Measurements from ENCODE around the gene KIF4B.
"Not testable (repeated sequence)": the region's sequence is repeated elsewhere in the genome, so short reads cannot be mapped to it uniquely, and the experiment has no call there.

Gene KIF4B

DNA sequence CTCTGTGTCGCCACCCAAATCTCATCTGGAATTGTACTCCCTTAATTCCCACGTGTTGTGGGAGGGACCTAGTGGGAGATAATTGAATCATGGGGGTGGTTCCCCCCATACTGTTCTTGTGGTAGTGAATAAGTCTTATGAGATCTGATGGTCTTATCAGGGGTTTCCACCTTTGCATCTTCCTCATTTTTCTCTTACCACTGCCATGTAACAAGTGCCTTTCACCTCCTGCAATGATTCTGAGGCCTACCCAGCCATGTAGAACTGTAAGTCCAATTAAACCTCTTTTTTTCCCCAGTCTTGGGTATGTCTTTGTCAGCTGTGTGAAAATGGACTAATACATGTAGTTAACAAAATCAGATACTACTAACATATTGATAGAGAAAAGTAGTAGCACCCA, 35.3 kb upstream of the KIF4B start:
- not testable (repeated sequence) for H3K4me3 ChIP-seq (ENCODE audit: low read depth, low read length); H3K27me3 ChIP-seq (ENCODE audit: control insufficient read depth, insufficient read depth, low read length); H3K9me3 ChIP-seq (ENCODE audit: control insufficient read depth, insufficient read depth, low read depth, low read length); H3K9ac ChIP-seq (ENCODE audit: low read length); H3K4me1 ChIP-seq (ENCODE audit: control insufficient read depth, insufficient read depth, low read length); H3K36me3 ChIP-seq (ENCODE audit: control insufficient read depth, insufficient read depth, low read length); H3K27ac ChIP-seq (ENCODE audit: low read depth, low read length)

DNA sequence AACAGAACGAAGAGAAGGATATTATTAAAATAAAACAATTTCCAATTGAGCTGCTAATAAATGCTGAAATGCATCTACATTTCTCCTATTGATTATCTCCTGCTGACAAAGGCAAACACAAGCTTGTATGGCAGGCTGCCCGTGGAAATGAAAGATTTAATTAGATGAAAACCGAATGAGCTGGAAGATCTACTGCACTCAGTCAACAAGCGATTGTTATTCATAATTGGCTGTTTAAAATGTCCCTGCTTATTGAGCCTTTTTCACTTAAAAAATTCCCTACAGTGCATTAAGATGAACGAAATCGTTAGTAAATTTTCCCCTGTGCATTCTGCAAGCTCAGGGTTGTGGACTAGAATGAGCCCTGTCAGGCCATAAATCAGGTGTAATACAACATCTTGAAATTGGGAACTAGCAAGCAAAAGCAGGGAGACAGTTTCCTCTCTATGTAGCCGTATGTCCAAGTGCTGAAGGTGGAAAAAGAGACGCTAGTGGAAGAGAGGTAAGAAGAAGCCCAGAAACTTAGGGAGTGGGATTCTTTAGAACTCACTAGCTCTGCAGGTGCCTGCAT, 28.5 kb upstream of the KIF4B start:
- H3K9ac ChIP-seq (ENCODE audit: low read length): no peak overlapping the region
- no peak overlapping the region for H3K4me3 ChIP-seq (ENCODE audit: low read depth, low read length)
- H3K27ac ChIP-seq (ENCODE audit: low read depth, low read length): no peak overlapping the region
- H3K4me1 ChIP-seq (ENCODE audit: control insufficient read depth, insufficient read depth, low read length): no peaks in the 10 kb centered on the region
- H3K27me3 ChIP-seq (ENCODE audit: control insufficient read depth, insufficient read depth, low read length): no peaks in the 10 kb centered on the region
- no peaks in the 10 kb centered on the region for H3K36me3 ChIP-seq (ENCODE audit: control insufficient read depth, insufficient read depth, low read length)
- no peaks in the 10 kb centered on the region for H3K9me3 ChIP-seq (ENCODE audit: control insufficient read depth, insufficient read depth, low read depth, low read length)

DNA sequence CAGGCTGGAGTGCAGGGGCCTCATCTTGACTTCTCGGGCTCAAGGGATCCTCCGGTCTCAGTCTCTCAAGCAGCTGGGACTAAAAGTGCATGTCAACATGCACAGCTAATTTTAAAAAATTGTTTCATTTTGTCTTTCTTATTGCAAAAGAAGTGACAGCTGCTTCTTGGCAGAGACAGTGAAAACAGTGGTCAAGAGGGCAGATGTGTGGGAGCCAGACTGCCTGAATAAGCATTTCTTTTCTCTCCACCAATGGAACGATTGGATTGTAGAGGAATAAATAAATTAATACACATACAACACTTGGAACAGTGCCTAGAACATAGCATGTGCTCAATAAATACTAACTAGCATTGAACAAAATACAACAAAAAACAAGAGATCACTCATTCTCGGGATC, 27.4 kb upstream of the KIF4B start:
- Histone ChIP-seq H3K9ac (ENCODE audit: low read length) (no peak overlapping the region), H3K27me3 (ENCODE audit: control insufficient read depth, insufficient read depth, low read length) (no peaks in the 10 kb centered on the region), H3K4me1 (ENCODE audit: control insufficient read depth, insufficient read depth, low read length) (no peaks in the 10 kb centered on the region), H3K9me3 (ENCODE audit: control insufficient read depth, insufficient read depth, low read depth, low read length) (no peaks in the 10 kb centered on the region), H3K4me3 (ENCODE audit: low read depth, low read length) (no peak overlapping the region), H3K27ac (ENCODE audit: low read depth, low read length) (no peak overlapping the region), H3K36me3 (ENCODE audit: control insufficient read depth, insufficient read depth, low read length) (no peaks in the 10 kb centered on the region)

DNA sequence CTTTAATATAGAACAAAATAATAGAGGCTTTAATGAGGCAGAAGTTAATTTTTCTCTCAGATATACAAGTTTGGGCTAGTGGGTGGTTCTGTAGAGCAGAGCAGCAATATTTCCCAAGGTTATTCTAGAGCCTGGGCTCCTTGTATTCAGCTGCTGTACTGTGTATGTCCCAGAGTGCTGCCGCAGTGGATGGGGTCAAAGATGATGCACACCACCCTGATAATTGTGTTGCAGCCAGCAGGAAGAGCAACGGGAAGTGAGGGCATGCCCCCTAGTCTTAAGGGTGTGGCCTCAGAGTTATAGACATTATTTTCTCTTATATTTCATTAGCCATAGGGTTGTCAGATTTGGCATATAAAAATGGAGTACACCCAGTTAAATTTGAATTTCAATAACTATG, 23.9 kb upstream of the KIF4B start:
- Histone ChIP-seq H3K36me3 (ENCODE audit: control insufficient read depth, insufficient read depth, low read length) (no peaks in the 10 kb centered on the region), H3K9me3 (ENCODE audit: control insufficient read depth, insufficient read depth, low read depth, low read length) (no peaks in the 10 kb centered on the region), H3K9ac (ENCODE audit: low read length) (no peak overlapping the region), H3K4me3 (ENCODE audit: low read depth, low read length) (no peak overlapping the region), H3K4me1 (ENCODE audit: control insufficient read depth, insufficient read depth, low read length) (no peaks in the 10 kb centered on the region), H3K27me3 (ENCODE audit: control insufficient read depth, insufficient read depth, low read length) (no peaks in the 10 kb centered on the region), H3K27ac (ENCODE audit: low read depth, low read length) (no peak overlapping the region)

DNA sequence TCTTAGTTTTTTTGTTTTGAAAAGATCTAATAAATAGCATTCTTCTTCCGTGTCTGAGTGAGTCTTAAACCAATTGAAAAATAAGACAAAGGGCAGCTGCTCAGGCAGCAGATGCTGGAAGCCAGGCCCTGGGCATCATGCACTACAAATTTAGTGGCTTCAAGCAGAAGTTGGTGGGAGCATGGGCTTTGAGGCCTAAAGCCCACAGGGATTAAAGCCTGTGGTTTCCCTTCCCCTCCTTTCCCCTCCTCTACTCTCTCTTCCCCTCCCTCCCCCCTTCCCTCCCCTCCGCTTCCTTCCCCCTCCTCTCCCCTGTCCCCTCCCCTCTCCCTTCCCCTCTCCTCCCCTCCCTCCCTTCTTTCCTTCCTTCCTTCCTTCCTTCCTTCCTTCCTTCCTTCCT, 20.1 kb upstream of the KIF4B start:
- H3K36me3 ChIP-seq (ENCODE audit: control insufficient read depth, insufficient read depth, low read length): no peaks in the 10 kb centered on the region
- no peaks in the 10 kb centered on the region for H3K27me3 ChIP-seq (ENCODE audit: control insufficient read depth, insufficient read depth, low read length)
- H3K4me1 ChIP-seq (ENCODE audit: control insufficient read depth, insufficient read depth, low read length): no peaks in the 10 kb centered on the region
- no peak overlapping the region for H3K27ac ChIP-seq (ENCODE audit: low read depth, low read length)
- no peak overlapping the region for H3K9ac ChIP-seq (ENCODE audit: low read length)
- H3K9me3 ChIP-seq (ENCODE audit: control insufficient read depth, insufficient read depth, low read depth, low read length): no peaks in the 10 kb centered on the region
- no peak overlapping the region for H3K4me3 ChIP-seq (ENCODE audit: low read depth, low read length)

DNA sequence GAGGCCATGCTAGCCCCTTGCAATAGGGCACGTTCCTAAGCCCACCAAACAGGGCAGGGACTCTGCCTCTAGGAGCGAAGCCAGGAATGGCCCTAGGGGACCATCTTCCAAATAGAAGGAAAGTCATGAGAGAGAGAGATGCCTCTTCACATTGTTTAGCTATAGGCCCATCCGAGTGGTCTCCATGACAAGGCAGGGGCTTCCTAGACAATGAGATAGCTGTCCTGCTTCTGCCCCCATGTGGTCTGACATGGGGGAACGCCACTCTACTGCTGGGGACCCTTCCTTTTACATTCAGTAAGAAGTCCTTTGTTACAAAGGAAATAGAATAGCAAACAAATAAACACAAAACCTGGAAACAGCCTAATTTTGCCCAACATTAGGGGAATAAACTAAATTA, 17.9 kb upstream of the KIF4B start:
- H3K4me3 ChIP-seq (ENCODE audit: low read depth, low read length): no peak overlapping the region
- H3K4me1 ChIP-seq (ENCODE audit: control insufficient read depth, insufficient read depth, low read length): no peaks in the 10 kb centered on the region
- no peak overlapping the region for H3K27ac ChIP-seq (ENCODE audit: low read depth, low read length)
- H3K9ac ChIP-seq (ENCODE audit: low read length): no peak overlapping the region
- H3K9me3 ChIP-seq (ENCODE audit: control insufficient read depth, insufficient read depth, low read depth, low read length): no peaks in the 10 kb centered on the region
- H3K36me3 ChIP-seq (ENCODE audit: control insufficient read depth, insufficient read depth, low read length): no peaks in the 10 kb centered on the region
- no peaks in the 10 kb centered on the region for H3K27me3 ChIP-seq (ENCODE audit: control insufficient read depth, insufficient read depth, low read length)

DNA sequence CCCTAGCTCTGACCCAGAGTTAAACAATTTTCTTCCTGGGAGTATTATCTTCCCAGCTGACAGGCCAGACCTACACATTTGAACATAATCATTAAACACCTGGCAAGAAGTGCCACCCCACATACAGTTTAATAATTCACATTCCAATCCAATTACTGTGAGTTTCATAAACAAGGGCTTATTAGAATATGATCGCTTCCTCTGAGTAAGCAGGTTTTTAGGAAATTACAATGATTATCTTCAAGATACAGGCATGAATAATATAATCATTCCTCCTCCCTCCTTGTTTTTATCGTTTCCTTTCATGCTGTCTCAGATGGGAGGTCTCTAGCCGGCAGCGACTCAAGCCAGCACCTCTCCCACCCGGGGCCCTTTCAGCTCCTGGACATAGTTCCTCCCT, 15.8 kb upstream of the KIF4B start:
- Histone ChIP-seq H3K9me3 (ENCODE audit: control insufficient read depth, insufficient read depth, low read depth, low read length) (no peaks in the 10 kb centered on the region), H3K27ac (ENCODE audit: low read depth, low read length) (no peak overlapping the region), H3K4me1 (ENCODE audit: control insufficient read depth, insufficient read depth, low read length) (no peaks in the 10 kb centered on the region), H3K4me3 (ENCODE audit: low read depth, low read length) (no peak overlapping the region), H3K36me3 (ENCODE audit: control insufficient read depth, insufficient read depth, low read length) (no peaks in the 10 kb centered on the region), H3K9ac (ENCODE audit: low read length) (no peak overlapping the region), H3K27me3 (ENCODE audit: control insufficient read depth, insufficient read depth, low read length) (no peaks in the 10 kb centered on the region)

DNA sequence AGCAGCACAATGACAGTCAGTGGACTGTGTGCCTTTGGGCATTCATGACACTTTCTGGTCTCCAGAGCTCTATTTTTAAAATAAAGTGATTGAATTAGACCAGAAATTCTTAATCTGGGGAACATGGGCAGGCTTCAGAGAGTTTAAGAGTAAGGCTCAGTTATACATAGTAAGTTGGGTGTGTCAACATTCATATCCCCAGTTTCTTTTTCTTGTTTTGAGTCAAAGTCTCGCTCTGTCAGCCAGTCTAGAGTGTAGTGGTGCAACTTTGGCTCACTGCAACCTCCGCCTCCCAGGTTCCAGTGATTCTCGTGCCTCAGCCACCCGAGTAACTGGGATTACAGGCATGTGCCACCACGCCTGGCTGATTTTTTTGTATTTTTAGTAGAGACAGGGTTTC, 13.7 kb upstream of the KIF4B start:
- H3K36me3 ChIP-seq (ENCODE audit: control insufficient read depth, insufficient read depth, low read length): no peaks in the 10 kb centered on the region
- no peak overlapping the region for H3K9ac ChIP-seq (ENCODE audit: low read length)
- no peaks in the 10 kb centered on the region for H3K4me1 ChIP-seq (ENCODE audit: control insufficient read depth, insufficient read depth, low read length)
- H3K9me3 ChIP-seq (ENCODE audit: control insufficient read depth, insufficient read depth, low read depth, low read length): no peaks in the 10 kb centered on the region
- H3K27me3 ChIP-seq (ENCODE audit: control insufficient read depth, insufficient read depth, low read length): no peaks in the 10 kb centered on the region
- H3K27ac ChIP-seq (ENCODE audit: low read depth, low read length): no peak overlapping the region
- H3K4me3 ChIP-seq (ENCODE audit: low read depth, low read length): no peak overlapping the region

DNA sequence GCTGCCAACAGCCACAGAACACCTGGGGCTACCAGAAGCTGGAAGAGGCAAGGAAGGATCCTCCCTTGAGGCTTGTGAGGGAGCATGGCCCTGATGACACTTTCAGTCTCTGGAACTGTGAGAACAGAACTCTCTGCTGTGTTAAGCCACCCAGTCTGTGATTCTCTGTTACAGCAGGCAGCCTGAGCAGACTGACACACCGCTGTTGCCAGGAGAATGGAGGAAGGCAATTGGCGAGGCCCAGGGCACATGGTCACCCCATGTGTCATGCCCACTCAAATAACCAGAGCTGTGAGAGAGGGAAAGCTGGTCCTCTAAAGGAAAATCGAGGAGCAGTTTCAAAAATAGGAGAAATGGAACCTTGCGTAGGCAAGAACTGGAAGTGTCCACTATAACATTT, 12.0 kb upstream of the KIF4B start:
- Histone ChIP-seq H3K4me1 (ENCODE audit: control insufficient read depth, insufficient read depth, low read length) (no peaks in the 10 kb centered on the region), H3K27ac (ENCODE audit: low read depth, low read length) (no peak overlapping the region), H3K4me3 (ENCODE audit: low read depth, low read length) (no peak overlapping the region), H3K9ac (ENCODE audit: low read length) (no peak overlapping the region), H3K36me3 (ENCODE audit: control insufficient read depth, insufficient read depth, low read length) (no peaks in the 10 kb centered on the region), H3K27me3 (ENCODE audit: control insufficient read depth, insufficient read depth, low read length) (no peaks in the 10 kb centered on the region), H3K9me3 (ENCODE audit: control insufficient read depth, insufficient read depth, low read depth, low read length) (no peaks in the 10 kb centered on the region)

DNA sequence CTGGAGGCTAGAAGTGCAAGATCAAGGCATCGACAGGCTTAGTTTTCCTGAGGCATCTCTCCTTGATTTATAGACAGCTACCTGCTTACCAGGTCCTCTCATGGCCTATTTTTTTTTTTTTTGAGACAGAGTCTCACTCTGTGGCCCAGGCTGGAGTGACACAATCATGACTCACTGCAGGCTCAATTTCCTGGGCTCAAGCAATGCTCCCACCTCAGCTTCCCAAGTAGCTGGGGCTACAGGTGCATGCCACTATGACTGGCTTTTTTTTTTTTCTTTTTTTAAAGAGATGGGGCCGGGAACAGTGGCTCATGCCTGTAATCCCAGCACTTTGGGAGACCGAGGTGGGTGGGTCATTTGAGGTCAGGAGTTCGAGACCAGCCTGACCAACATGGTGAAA, 10.8 kb upstream of the KIF4B start:
- H3K36me3 ChIP-seq (ENCODE audit: control insufficient read depth, insufficient read depth, low read length); H3K27me3 ChIP-seq (ENCODE audit: control insufficient read depth, insufficient read depth, low read length); H3K4me3 ChIP-seq (ENCODE audit: low read depth, low read length); H3K4me1 ChIP-seq (ENCODE audit: control insufficient read depth, insufficient read depth, low read length); H3K9ac ChIP-seq (ENCODE audit: low read length); H3K9me3 ChIP-seq (ENCODE audit: control insufficient read depth, insufficient read depth, low read depth, low read length); H3K27ac ChIP-seq (ENCODE audit: low read depth, low read length): not testable (repeated sequence)

DNA sequence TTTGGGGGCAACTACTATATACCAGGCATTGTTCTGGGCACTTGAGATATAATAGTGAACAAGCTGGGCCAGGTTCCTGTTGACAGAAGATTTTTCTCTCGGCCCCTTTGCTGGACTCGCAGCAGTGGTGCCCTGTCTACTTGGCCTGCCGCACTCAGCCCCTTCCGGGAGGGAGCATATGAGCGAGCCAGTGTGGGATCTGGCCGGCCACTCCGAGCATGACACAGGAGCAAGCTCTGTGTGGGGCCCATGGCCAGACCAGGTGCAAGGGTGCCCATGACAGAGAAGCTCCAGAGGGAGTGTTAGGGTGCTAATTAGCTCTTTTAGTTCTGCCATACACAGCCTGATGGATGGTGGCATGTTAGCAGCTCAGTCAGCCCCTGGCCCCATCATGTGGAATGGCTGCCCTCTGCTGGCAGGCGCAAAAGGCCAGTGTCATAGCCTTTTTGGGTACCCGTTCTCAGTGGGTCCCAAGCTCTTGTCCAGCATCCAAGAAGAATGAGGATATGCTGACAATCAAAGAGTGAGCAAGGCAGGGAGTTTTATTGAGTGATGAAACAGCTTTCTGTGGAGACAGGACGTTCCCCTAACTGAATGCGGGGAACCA, 9.3 kb upstream of the KIF4B start:
- no peaks in the 10 kb centered on the region for H3K4me1 ChIP-seq (ENCODE audit: control insufficient read depth, insufficient read depth, low read length)
- H3K9me3 ChIP-seq (ENCODE audit: control insufficient read depth, insufficient read depth, low read depth, low read length): no peaks in the 10 kb centered on the region
- H3K36me3 ChIP-seq (ENCODE audit: control insufficient read depth, insufficient read depth, low read length): no peaks in the 10 kb centered on the region
- no peak overlapping the region for H3K4me3 ChIP-seq (ENCODE audit: low read depth, low read length)
- no peaks in the 10 kb centered on the region for H3K27me3 ChIP-seq (ENCODE audit: control insufficient read depth, insufficient read depth, low read length)
- H3K27ac ChIP-seq (ENCODE audit: low read depth, low read length): no peak overlapping the region
- H3K9ac ChIP-seq (ENCODE audit: low read length): no peak overlapping the region

DNA sequence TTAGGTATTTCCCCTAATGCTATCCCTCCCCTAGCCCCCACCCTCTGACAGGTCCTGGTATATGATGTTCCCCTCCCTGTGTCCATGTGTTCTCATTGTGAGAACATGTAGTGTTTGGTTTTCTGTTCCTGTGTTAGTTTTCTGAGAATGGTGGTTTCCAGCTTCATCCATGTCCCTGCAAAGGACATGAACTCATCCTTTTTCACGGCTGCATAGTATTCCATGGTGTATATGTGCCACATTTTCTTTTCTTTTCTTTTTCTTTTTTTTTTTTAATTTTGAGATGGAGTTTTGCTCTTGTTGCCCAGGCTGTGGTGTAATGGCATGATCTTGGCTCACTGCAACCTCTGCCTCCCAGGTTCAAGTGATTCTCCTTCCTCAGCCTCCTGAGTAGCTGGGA, 7.3 kb upstream of the KIF4B start:
- H3K27me3 ChIP-seq (ENCODE audit: control insufficient read depth, insufficient read depth, low read length); H3K36me3 ChIP-seq (ENCODE audit: control insufficient read depth, insufficient read depth, low read length); H3K4me1 ChIP-seq (ENCODE audit: control insufficient read depth, insufficient read depth, low read length); H3K27ac ChIP-seq (ENCODE audit: low read depth, low read length); H3K4me3 ChIP-seq (ENCODE audit: low read depth, low read length); H3K9ac ChIP-seq (ENCODE audit: low read length); H3K9me3 ChIP-seq (ENCODE audit: control insufficient read depth, insufficient read depth, low read depth, low read length): not testable (repeated sequence)
